Liver (tissue), 9 donors: ENCODE measurements around the gene DENND6A. TPM values are rescaled to one million over a fixed set of nuclear protein-coding genes. Genes with fewer than 3 reads are reported as not detected.

Source experiments
- DNase-seq: peaks from one replicate; pipeline ENCODE4 v3.0.0-alpha.2; 2017; ENCODE audit warnings: low spot score
- H3K27ac ChIP-seq, 2 donors: one replicate each; pipeline ENCODE4 v1.7.0; 2013; ENCODE audit warnings: inconsistent platforms in 2 of 2, low read length in 2 of 2, control low read depth in 1 of 2, low read depth in 1 of 2, mild to moderate bottlenecking in 1 of 2
- H3K27me3 ChIP-seq, 4 donors: one replicate each; pipeline versions ENCODE4 v1.6.1 to v1.7.0; 2013; ENCODE audit warnings: low read length in 3 of 4, inconsistent platforms in 1 of 4, mild to moderate bottlenecking in 1 of 4, moderate library complexity in 1 of 4; ENCODE audit not compliant: control insufficient read depth in 4 of 4, insufficient read depth in 4 of 4
- H3K36me3 ChIP-seq, 4 donors: one replicate each; pipeline versions ENCODE4 v1.6.1 to v1.7.0; 2013; ENCODE audit warnings: low read length in 3 of 4, mild to moderate bottlenecking in 3 of 4, low read depth in 1 of 4, moderate library complexity in 1 of 4; ENCODE audit not compliant: control insufficient read depth in 4 of 4, insufficient read depth in 3 of 4
- H3K4me1 ChIP-seq, 4 donors: one replicate each; pipeline versions ENCODE4 v1.6.1 to v1.7.0; 2013; ENCODE audit warnings: low read length in 3 of 4, mild to moderate bottlenecking in 3 of 4, moderate library complexity in 1 of 4; ENCODE audit not compliant: control insufficient read depth in 4 of 4, insufficient read depth in 4 of 4
- H3K4me3 ChIP-seq, 3 donors: one replicate each; pipeline versions ENCODE4 v1.6.1 to v1.7.0; 2013; ENCODE audit warnings: low read length in 3 of 3, control low read depth in 1 of 3, low read depth in 1 of 3, mild to moderate bottlenecking in 1 of 3
- H3K9ac ChIP-seq, 2 donors: one replicate each; pipeline ENCODE4 v1.7.0; 2013; ENCODE audit warnings: low read length in 2 of 2, mild to moderate bottlenecking in 2 of 2, moderate library complexity in 2 of 2, control low read depth in 1 of 2, low read depth in 1 of 2
- H3K9me3 ChIP-seq, 4 donors: one replicate each; pipeline versions ENCODE4 v1.6.1 to v1.7.0; 2013; ENCODE audit warnings: low read length in 3 of 4; ENCODE audit not compliant: control insufficient read depth in 4 of 4
- ATF3 ChIP-seq: IDR thresholded peaks from 2 replicates; pipeline ENCODE4 v1.6.1; 2016; ENCODE audit warnings: antibody characterized with exemption
- CTCF ChIP-seq: fragments of 150-350 bp; IDR thresholded peaks from 2 replicates; pipeline ENCODE4 v1.5.1; 2017; ENCODE audit warnings: improper control_type of control experiment, low read depth, low read length; ENCODE audit not compliant: missing input control
- FOXA1 ChIP-seq: IDR thresholded peaks from 2 replicates; pipeline ENCODE4 v1.6.1; 2016; ENCODE audit warnings: antibody characterized with exemption
- HNF4G ChIP-seq: IDR thresholded peaks from 2 replicates; pipeline ENCODE4 v1.6.1; 2016; ENCODE audit warnings: antibody characterized with exemption
- MAX ChIP-seq: IDR thresholded peaks from 2 replicates; pipeline ENCODE4 v1.6.1; 2016; ENCODE audit warnings: antibody characterized with exemption
- RAD21 ChIP-seq, 2 donors: IDR thresholded peaks; 2 replicates each; pipeline ENCODE4 v1.6.1; 2016; ENCODE audit warnings: antibody characterized with exemption in 2 of 2, mild to moderate bottlenecking in 2 of 2
- REST ChIP-seq: IDR thresholded peaks from 2 replicates; pipeline ENCODE4 v1.6.1; 2016; ENCODE audit warnings: antibody characterized with exemption, mild to moderate bottlenecking
- RXRA ChIP-seq, 2 donors: IDR thresholded peaks; 2 replicates each; pipeline ENCODE4 v1.6.1; 2017 to 2018; ENCODE audit warnings: antibody characterized with exemption in 2 of 2, mild to moderate bottlenecking in 1 of 2
- TAF1 ChIP-seq: conservative IDR thresholded peaks from 2 replicates; pipeline ENCODE4 v1.6.1; 2016; ENCODE audit warnings: antibody characterized with exemption, mild to moderate bottlenecking
- YY1 ChIP-seq: IDR thresholded peaks from 2 replicates; pipeline ENCODE4 v1.6.1; 2016; ENCODE audit warnings: antibody characterized with exemption, mild to moderate bottlenecking
- ZBTB33 ChIP-seq: IDR thresholded peaks from 2 replicates; pipeline ENCODE4 v1.6.1; 2016; ENCODE audit warnings: antibody characterized with exemption
- WGBS: extraction: QIAGEN DNeasy Blood & Tissue Kit; methylation state at CpG from one replicate; pipeline ENCODE4 v1.1.7; 2013; 5-methylcytosine and 5-hydroxymethylcytosine counted together
- polyA plus RNA-seq, 2 donors: library from polyadenylated mRNA; stranded (reverse) in 1 of 2; unstranded in 1 of 2; fragments of 200-250 nt in 1 of 2; fragments of >200 nt in 1 of 2; fragmentation: Nextera tagmentation in 1 of 2; extraction: Ambion mirVana in 1 of 2; gene quantifications; one replicate each; pipeline versions ENCODE4 v1.2.1 to v1.2.3, GENCODE V29; 2013 to 2015
- total RNA-seq, 2 donors: library from RNA; depleted of rRNA; stranded (reverse); fragments of >200 nt; gene quantifications; one replicate each; pipeline ENCODE4 v1.2.3, GENCODE V29; 2014
- donor health status: healthy.
- donor health status: healthy.
- donor health status: healthy.
- donor health status: healthy.
- donor health status: healthy.

Gene DENND6A
- total and polyA plus RNA-seq, 4 donors: 3.1 to 12.2 (median 8.1) TPM

GRCh38 chr3:57675530-57675929 lies 17.3 kb downstream of the DENND6A start:
- H3K27ac ChIP-seq: no peak overlapping the region
- no peak for TF ChIP-seq TAF1
- no peak overlapping the region for H3K9ac ChIP-seq
- H3K4me1 ChIP-seq: peaks cover 4 to 12% (median 7%) of the 10 kb centered on the region in 4 donors
- no peaks in the 10 kb centered on the region for H3K9me3 ChIP-seq
- H3K27me3 ChIP-seq: no peaks in the 10 kb centered on the region
- peaks cover 0 to 4% (median 0%) of the 10 kb centered on the region in 4 donors for H3K36me3 ChIP-seq
- H3K4me3 ChIP-seq: no peak overlapping the region
- no peak for DNase-seq

GRCh38 chr3:57673156-57673555 lies 19.7 kb downstream of the DENND6A start:
- no peak overlapping the region for H3K27ac ChIP-seq
- H3K36me3 ChIP-seq: peaks cover 0 to 2% (median 0%) of the 10 kb centered on the region in 4 donors
- H3K4me1 ChIP-seq: peaks cover 4 to 12% (median 6%) of the 10 kb centered on the region in 4 donors
- no peaks in the 10 kb centered on the region for H3K27me3 ChIP-seq
- DNase-seq: no peak
- H3K9ac ChIP-seq: no peak overlapping the region
- no peak for TF ChIP-seq HNF4G
- TF ChIP-seq RXRA (IDR thresholded peaks at IDR 0.05): no peak
- no peak for TF ChIP-seq REST
- TF ChIP-seq CTCF: no peak
- TF ChIP-seq FOXA1: no peak
- no peak for TF ChIP-seq YY1
- no peak for TF ChIP-seq RAD21 (IDR thresholded peaks at IDR 0.05)
- TF ChIP-seq ZBTB33: no peak
- TF ChIP-seq MAX: no peak
- TF ChIP-seq ATF3: no peak
- H3K9me3 ChIP-seq: no peaks in the 10 kb centered on the region
- WGBS: 95% methylated on average over 4 of the region's 4 CpGs
- H3K4me3 ChIP-seq: no peak overlapping the region
